HG03095 (cell line): ENCODE data around the gene PDHX.

Experiments
- ATAC-seq: cut with Tn5 transposase; IDR thresholded peaks from one replicate; pipeline ENCODE4 v1.9.1; 2021; ENCODE audit warnings: moderate library complexity; ENCODE audit not compliant: unreplicated experiment

Gene PDHX

GRCh38 chr11:35041070-35041554, 124.7 kb downstream of the PDHX start:
- no peak for ATAC-seq

- no peak for ATAC-seq
Observed at GRCh38 chr11:35042224-35042623, 125.8 kb downstream of the PDHX start.

- no peak for ATAC-seq
Observed at GRCh38 chr11:35042913-35043312, 126.5 kb downstream of the PDHX start.

- no peak for ATAC-seq
Observed at GRCh38 chr11:35043936-35044335, 127.5 kb downstream of the PDHX start.

GRCh38 chr11:35045236-35045820, 128.9 kb downstream of the PDHX start:
- no peak for ATAC-seq
